ENCODE results near the gene SIGMAR1. TPM values are rescaled to one million over a fixed set of nuclear protein-coding genes. Genes with fewer than 3 reads are reported as not detected.

SIGMAR1 gene
- total and polyA plus RNA-seq, 8 donors: 36.0 to 72.1 (median 45.0) TPM

- Histone ChIP-seq H3K9me3 (no peaks in the 10 kb centered on the region), H3K27me3 (no peaks in the 10 kb centered on the region), H3K4me3 (peak within 1 kb of the TSS; percentile 15 to 33), H3K36me3 (peaks cover 0 to 22% of the 10 kb centered on the region in 2 donors), H3K27ac (peak within 1 kb of the TSS; percentile 61 to 64), H3K4me1 (peaks cover 30 to 48% of the 10 kb centered on the region in 2 donors)
- TF ChIP-seq, protein P1, sequence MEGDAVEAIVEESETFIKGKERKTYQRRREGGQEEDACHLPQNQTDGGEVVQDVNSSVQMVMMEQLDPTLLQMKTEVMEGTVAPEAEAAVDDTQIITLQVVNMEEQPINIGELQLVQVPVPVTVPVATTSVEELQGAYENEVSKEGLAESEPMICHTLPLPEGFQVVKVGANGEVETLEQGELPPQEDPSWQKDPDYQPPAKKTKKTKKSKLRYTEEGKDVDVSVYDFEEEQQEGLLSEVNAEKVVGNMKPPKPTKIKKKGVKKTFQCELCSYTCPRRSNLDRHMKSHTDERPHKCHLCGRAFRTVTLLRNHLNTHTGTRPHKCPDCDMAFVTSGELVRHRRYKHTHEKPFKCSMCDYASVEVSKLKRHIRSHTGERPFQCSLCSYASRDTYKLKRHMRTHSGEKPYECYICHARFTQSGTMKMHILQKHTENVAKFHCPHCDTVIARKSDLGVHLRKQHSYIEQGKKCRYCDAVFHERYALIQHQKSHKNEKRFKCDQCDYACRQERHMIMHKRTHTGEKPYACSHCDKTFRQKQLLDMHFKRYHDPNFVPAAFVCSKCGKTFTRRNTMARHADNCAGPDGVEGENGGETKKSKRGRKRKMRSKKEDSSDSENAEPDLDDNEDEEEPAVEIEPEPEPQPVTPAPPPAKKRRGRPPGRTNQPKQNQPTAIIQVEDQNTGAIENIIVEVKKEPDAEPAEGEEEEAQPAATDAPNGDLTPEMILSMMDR (IDR thresholded peaks at IDR 0.05): no peak
- peak; percentile 73 to 93 (median 89) for DNase-seq
- ATAC-seq: peak; percentile 92
- intact Hi-C loops (cut with DNase I): no loop called here
Measured at GRCh38 chr9:34651876-34652601, 14.5 kb upstream of the SIGMAR1 start, which contains the start of gene IL11RA. Gene IL11RA (plus strand): TSS chr9:34652185. CDS start chr9:34655218, 3,033 bp downstream.

DNA sequence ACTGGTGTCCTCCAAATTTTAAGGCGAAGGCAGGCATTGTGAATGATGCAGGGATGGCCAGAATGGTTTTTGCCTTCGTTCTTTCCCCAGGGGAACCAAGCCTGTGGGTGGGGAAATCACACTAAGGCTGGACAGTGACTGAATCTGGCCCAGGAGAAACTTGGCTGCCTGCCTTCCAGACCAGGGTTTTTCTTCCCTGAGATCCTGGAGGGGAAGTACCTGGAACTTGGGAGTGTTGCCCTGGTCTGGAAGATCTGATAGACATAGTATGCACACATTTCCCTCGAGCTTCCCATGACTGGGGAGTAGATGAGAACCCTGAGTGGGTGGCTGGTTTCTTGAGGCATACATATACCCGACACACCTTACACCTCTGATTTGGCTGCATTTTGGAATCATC lies 13.7 kb upstream of the SIGMAR1 start:
- H3K27ac ChIP-seq: peak overlapping the region; percentile 61 to 64
- no peaks in the 10 kb centered on the region for H3K9me3 ChIP-seq
- H3K27me3 ChIP-seq: no peaks in the 10 kb centered on the region
- H3K36me3 ChIP-seq: peaks cover 0 to 22% of the 10 kb centered on the region in 2 donors
- intact Hi-C loops (cut with DNase I): no loop called here
- TF ChIP-seq, protein P1 (IDR thresholded peaks at IDR 0.05): no peak
- peaks cover 30 to 55% of the 10 kb centered on the region in 2 donors for H3K4me1 ChIP-seq
- no peak for ATAC-seq
- H3K4me3 ChIP-seq: peak overlapping the region in 1 of 2 donors; percentile 33
- DNase-seq: no peak

GRCh38 chr9:34650816-34651215 lies 13.2 kb upstream of the SIGMAR1 start:
- intact Hi-C loops (cut with DNase I): no loop called here
- Histone ChIP-seq H3K27me3 (no peaks in the 10 kb centered on the region), H3K27ac (peak overlapping the region in 1 of 2 donors; percentile 64), H3K4me1 (peaks cover 30 to 60% of the 10 kb centered on the region in 2 donors), H3K4me3 (no peak overlapping the region), H3K36me3 (peaks cover 0 to 22% of the 10 kb centered on the region in 2 donors), H3K9me3 (no peaks in the 10 kb centered on the region)
- ATAC-seq (no peak), DNase-seq (no peak)
- TF ChIP-seq, protein P1 (IDR thresholded peaks at IDR 0.05): no peak

DNA sequence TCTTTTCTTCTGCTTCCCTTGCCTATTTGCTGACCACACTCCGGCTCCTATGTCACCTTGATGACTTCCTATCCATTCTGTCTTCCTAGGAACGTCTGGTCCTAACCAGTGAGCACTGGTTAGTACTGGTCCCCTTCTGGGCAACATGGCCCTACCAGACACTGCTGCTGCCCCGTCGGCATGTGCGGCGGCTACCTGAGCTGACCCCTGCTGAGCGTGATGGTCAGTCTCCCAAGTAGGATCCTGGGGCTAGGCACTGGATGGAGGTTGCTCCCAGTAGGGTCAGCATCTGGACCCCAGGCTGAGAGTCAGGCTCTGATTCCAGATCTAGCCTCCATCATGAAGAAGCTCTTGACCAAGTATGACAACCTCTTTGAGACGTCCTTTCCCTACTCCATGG lies 11.1 kb upstream of the SIGMAR1 start:
- TF ChIP-seq, protein P1 (IDR thresholded peaks at IDR 0.05): no peak
- no peak for ATAC-seq
- Histone ChIP-seq H3K27me3 (no peaks in the 10 kb centered on the region), H3K27ac (no peak overlapping the region), H3K4me3 (no peak overlapping the region), H3K9me3 (no peaks in the 10 kb centered on the region), H3K36me3 (peaks cover 0 to 22% of the 10 kb centered on the region in 2 donors), H3K4me1 (peaks cover 23 to 49% of the 10 kb centered on the region in 2 donors)
- no peak for DNase-seq
- intact Hi-C loops (cut with DNase I): no loop called here

- peak overlapping the region; percentile 78 to 81 for H3K4me3 ChIP-seq
- H3K27ac ChIP-seq: peak overlapping the region in 1 of 2 donors; percentile 87
- intact Hi-C loops (cut with DNase I): no loop called here
- ATAC-seq (no peak), DNase-seq (no peak)
- H3K36me3 ChIP-seq: peaks cover 0 to 22% of the 10 kb centered on the region in 2 donors
- H3K4me1 ChIP-seq: peaks cover 16 to 41% of the 10 kb centered on the region in 2 donors
- no peaks in the 10 kb centered on the region for H3K9me3 ChIP-seq
- TF ChIP-seq, protein P1 (IDR thresholded peaks at IDR 0.05): no peak
- H3K27me3 ChIP-seq: no peaks in the 10 kb centered on the region
Measured at GRCh38 chr9:34647651-34648050, 10.1 kb upstream of the SIGMAR1 start.

Measured in left lung (tissue), 10 donors.